ENCODE data around the gene TMEM203.

TMEM203 gene

GRCh38 chr9:137201205-137201868 lies 4.1 kb downstream of the TMEM203 start:
- in situ Hi-C loops (cut with HindIII; ENCODE audit: low pct_ligation_motif_present, low pct_unique_long_range_greater_than_20kb, low sequenced_read_pairs) = no loop called here
- no peak for DNase-seq

GRCh38 chr9:137200311-137201204 lies 4.9 kb downstream of the TMEM203 start, which contains the start of gene TPRN:
TPRN (minus strand) TSS chr9:137200741; CDS start chr9:137200711, 30 bp downstream.
- in situ Hi-C loops (cut with HindIII; ENCODE audit: low pct_ligation_motif_present, low pct_unique_long_range_greater_than_20kb, low sequenced_read_pairs) = no loop called here
- peak; percentile 97 for DNase-seq

GRCh38 chr9:137199411-137200121 lies 5.9 kb downstream of the TMEM203 start:
- DNase-seq = no peak
- in situ Hi-C loops (cut with HindIII; ENCODE audit: low pct_ligation_motif_present, low pct_unique_long_range_greater_than_20kb, low sequenced_read_pairs) = no loop called here

GRCh38 chr9:137198902-137199283 lies 6.6 kb downstream of the TMEM203 start:
- in situ Hi-C loops (cut with HindIII; ENCODE audit: low pct_ligation_motif_present, low pct_unique_long_range_greater_than_20kb, low sequenced_read_pairs) = no loop called here
- DNase-seq = no peak

- in situ Hi-C loops (cut with HindIII; ENCODE audit: low pct_ligation_motif_present, low pct_unique_long_range_greater_than_20kb, low sequenced_read_pairs) = no loop called here
Observed at GRCh38 chr9:137198051-137198901, 7.2 kb downstream of the TMEM203 start.

GRCh38 chr9:137195525-137196220 lies 9.8 kb downstream of the TMEM203 start:
- in situ Hi-C loops (cut with HindIII; ENCODE audit: low pct_ligation_motif_present, low pct_unique_long_range_greater_than_20kb, low sequenced_read_pairs) = no loop called here
- DNase-seq = no peak

More at GRCh38 chr9:137198051-137198901, 7.2 kb downstream of the TMEM203 start:
- no peak for DNase-seq

GRCh38 chr9:137194909-137195308 lies 10.5 kb downstream of the TMEM203 start:
- no peak for DNase-seq
- in situ Hi-C loops (cut with HindIII; ENCODE audit: low pct_ligation_motif_present, low pct_unique_long_range_greater_than_20kb, low sequenced_read_pairs) = no loop called here

- no peak for DNase-seq
- in situ Hi-C loops (cut with HindIII; ENCODE audit: low pct_ligation_motif_present, low pct_unique_long_range_greater_than_20kb, low sequenced_read_pairs) = no loop called here
Observed at GRCh38 chr9:137194388-137194787, 11.1 kb downstream of the TMEM203 start.

GRCh38 chr9:137193771-137194170 lies 11.7 kb downstream of the TMEM203 start:
- no peak for DNase-seq
- in situ Hi-C loops (cut with HindIII; ENCODE audit: low pct_ligation_motif_present, low pct_unique_long_range_greater_than_20kb, low sequenced_read_pairs) = no loop called here

- in situ Hi-C loops (cut with HindIII; ENCODE audit: low pct_ligation_motif_present, low pct_unique_long_range_greater_than_20kb, low sequenced_read_pairs) = no loop called here
- DNase-seq = no peak
Observed at GRCh38 chr9:137192859-137193258, 12.6 kb downstream of the TMEM203 start.

- DNase-seq = no peak
- in situ Hi-C loops (cut with HindIII; ENCODE audit: low pct_ligation_motif_present, low pct_unique_long_range_greater_than_20kb, low sequenced_read_pairs) = no loop called here
Observed at GRCh38 chr9:137192448-137192780, 13.0 kb downstream of the TMEM203 start.

GRCh38 chr9:137191691-137192447 lies 13.6 kb downstream of the TMEM203 start:
- no peak for DNase-seq
- in situ Hi-C loops (cut with HindIII; ENCODE audit: low pct_ligation_motif_present, low pct_unique_long_range_greater_than_20kb, low sequenced_read_pairs) = no loop called here

GRCh38 chr9:137191245-137191644 lies 14.2 kb downstream of the TMEM203 start:
- in situ Hi-C loops (cut with HindIII; ENCODE audit: low pct_ligation_motif_present, low pct_unique_long_range_greater_than_20kb, low sequenced_read_pairs) = no loop called here
- DNase-seq = no peak

- DNase-seq = no peak
- in situ Hi-C loops (cut with HindIII; ENCODE audit: low pct_ligation_motif_present, low pct_unique_long_range_greater_than_20kb, low sequenced_read_pairs) = no loop called here
Observed at GRCh38 chr9:137190315-137190856, 15.1 kb downstream of the TMEM203 start.

GRCh38 chr9:137189297-137190295 lies 15.9 kb downstream of the TMEM203 start:
- in situ Hi-C loops (cut with HindIII; ENCODE audit: low pct_ligation_motif_present, low pct_unique_long_range_greater_than_20kb, low sequenced_read_pairs) = no loop called here
- DNase-seq = no peak
